ENCODE measurements around the gene SEC14L1.
"Not testable (repeated sequence)": the region's sequence is repeated elsewhere in the genome, so short reads cannot be mapped to it uniquely, and the experiment has no call there.

SEC14L1 gene

DNA sequence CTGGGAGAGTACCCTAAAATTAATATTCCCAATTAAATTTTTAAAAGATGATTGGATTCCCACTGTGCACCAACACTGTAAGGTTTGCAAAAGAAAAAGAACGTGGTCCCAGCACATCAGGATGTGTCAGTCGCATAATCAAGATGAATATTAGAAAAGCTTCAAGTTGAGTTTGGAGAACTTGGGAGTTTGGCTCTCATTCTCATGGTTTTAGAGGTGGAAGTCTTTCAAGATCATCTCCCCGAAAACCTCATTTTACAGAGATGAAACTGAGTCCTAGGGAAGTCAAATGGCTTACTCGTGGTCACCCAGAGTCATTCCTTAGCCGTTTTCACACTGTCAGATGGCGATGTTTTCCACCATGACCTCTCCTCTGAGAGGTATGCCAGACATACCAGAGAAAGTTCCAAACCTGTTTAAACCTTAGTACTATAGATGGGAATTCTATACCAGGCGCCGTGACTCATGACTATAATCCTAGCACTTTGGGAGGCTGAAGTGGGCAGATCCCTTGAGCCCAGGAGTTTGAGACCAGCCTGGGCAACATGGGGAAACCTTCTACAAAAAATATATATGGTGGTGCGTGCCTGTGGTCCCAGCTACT lies 1.2 kb downstream of the SEC14L1 start:
- DNase-seq (ENCODE audit: low read depth) = no peak

- no peak for DNase-seq (ENCODE audit: low read depth)
Measured at GRCh38 chr17:77142689-77143088, 1.9 kb downstream of the SEC14L1 start.

GRCh38 chr17:77143306-77143705 lies 2.5 kb downstream of the SEC14L1 start:
- DNase-seq (ENCODE audit: low read depth) = no peak

DNA sequence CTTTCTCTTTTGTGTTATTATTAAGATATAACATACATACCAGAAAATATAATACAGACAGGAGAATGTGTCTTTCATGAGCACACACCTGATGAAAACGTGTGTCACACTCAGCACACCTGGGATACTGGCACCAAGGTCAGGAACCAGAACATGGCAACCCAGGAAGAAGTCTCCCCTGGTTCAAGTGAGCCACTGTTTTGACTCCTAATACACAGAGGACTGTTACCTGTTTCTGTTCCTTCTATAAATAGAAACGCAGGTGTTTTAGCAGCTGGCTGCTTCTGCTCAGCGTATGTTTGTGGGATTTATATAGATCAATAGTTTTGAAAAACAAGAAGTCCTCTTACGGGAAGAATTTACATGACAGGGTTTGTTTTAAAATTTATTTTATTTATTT lies 3.5 kb downstream of the SEC14L1 start:
- DNase-seq (ENCODE audit: low read depth) = no peak

- DNase-seq (ENCODE audit: low read depth) = no peak
Measured at GRCh38 chr17:77145224-77145611, 4.4 kb downstream of the SEC14L1 start.

DNA sequence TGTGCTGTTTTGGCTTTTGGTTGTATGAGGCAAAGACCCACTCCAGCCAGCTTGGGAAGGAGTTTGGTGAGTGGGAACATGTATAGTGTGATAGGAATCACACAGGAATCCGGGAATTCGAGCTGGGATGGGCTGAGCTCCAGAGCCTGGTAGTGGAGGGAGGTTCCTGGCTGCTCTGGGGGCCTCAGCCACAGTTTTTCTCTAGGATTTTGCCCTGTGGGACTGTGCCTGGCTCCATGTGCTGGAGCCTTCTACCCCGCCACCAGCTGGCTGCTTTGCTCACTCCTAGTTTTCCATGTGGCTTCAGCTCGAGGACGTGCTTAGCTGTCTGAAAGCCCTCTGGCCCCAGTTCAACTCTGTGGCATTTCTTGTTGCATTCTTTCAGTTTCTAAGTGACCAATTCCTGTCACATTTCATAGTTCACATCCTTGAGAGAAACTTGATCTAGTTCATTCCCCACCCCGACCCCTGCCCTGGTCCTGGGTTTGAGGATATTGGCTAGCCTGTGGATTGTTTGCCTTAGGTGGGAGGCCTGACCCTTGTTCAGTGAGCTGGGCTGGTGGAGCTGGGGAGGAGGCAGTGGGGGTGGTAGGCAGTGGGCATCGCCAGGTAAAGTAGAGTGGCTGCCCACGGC lies 5.0 kb downstream of the SEC14L1 start:
- no peak for DNase-seq (ENCODE audit: low read depth)

DNA sequence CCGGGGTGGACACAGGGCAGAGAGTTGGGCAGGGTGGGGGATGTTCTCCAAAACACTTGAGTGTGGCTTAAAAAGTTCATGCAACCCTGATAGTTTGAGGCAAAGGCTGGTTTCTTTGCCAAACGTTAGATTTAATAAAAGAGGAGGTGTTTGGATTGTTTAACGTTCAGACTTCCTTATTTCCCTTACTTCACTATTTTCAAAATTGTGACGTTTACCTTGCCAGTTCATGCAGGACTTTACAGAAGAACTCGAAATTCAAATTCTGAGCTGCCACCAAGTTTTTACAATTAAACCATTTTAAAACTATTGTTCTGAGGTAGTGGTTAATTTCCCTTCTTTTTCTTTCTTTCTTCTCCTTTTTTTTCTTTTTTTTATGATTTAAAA lies 5.5 kb downstream of the SEC14L1 start:
- DNase-seq (ENCODE audit: low read depth) = no peak

DNA sequence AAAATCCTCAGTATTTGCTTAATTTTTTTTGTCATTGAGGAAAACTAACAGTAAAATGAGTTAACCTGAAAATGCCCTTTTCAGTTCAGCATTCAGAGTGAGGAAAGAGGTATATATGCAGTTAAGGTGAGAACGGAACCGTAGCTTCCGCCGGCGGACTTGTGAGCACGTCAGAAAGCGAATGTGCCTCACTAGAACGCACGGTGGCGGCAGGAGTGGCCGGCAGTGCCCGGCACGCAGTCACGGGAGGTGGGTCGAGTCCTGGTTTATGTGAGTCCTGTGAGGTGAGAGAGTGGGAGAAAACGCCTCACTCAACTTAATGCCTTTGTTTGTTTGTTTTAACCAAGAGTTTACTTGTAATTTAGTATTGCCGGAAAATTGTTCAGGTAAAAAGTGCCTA lies 6.1 kb downstream of the SEC14L1 start:
- no peak for DNase-seq (ENCODE audit: low read depth)

- DNase-seq (ENCODE audit: low read depth) = no peak
Measured at GRCh38 chr17:77147357-77147801, 6.6 kb downstream of the SEC14L1 start.

GRCh38 chr17:77148077-77148939 lies 7.5 kb downstream of the SEC14L1 start:
- DNase-seq (ENCODE audit: low read depth) = no peak

DNA sequence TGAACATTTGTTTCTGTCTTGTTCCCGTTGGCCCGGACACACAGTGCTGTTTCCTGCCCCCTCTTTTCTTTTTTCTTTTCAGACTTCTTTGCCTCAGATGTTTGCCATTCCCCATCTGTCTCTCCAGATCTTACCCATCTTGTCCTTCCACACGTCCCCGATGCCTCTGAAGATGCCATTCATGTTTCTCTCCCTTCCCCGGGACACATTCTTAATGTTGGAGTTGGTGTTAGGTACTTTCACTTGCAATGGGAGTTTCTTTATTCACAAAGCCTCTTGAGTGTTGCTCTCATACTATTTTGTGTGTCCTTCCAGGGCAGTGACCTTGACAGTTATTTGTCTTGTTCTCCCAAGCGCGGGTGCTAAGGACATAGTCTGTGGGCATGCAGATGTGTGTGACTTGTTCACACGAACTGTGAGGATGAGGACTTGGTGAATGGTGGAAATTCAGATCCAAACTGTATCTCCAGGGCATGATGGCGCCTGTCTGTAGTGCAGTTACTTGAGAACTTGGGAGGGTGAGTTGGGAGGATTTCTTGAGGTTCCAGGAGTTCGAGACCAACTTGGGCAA lies 8.3 kb downstream of the SEC14L1 start:
- DNase-seq (ENCODE audit: low read depth) = no peak

GRCh38 chr17:77150196-77150595 lies 9.4 kb downstream of the SEC14L1 start:
- DNase-seq (ENCODE audit: low read depth) = no peak

DNA sequence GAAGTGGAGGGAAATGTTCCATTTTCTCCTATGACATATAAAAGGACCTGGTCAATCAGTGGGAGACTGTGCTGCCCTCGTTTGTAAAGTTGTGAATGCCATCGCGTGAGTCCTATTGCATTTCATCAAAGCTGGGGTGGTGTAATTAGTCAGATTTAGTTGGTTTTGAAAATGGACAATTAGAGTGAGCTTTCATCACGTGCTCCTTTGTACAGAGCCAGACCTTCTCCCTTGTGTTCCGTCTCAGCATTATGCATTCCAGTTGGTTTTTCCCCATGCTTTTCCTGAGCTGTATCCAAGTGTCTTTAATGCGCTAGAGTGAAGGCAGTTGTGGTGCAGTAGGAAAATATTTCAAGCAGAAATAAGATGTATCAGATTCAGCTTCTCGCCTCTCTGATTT lies 10.4 kb downstream of the SEC14L1 start:
- DNase-seq (ENCODE audit: low read depth) = no peak

DNA sequence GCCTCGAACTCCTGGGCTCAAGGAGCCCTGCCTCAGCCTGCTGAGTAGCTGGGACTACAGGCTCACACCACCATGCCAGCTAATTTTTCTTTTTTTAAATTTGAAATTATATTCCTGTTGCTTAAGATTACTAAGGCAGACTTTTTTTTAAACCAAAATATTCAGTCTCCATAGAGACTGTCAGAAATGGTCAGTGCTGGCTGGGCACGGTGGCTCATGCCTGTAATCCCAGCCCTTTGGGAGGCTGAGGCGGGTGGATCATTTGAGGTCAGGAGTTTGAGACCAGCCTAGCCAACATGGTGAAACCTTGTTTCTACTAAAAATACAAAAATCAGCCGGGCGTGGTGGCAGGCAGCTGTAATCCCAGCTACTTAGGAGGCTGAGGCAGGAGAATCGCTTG lies 11.3 kb downstream of the SEC14L1 start:
- not testable (repeated sequence) for DNase-seq (ENCODE audit: low read depth)

- DNase-seq (ENCODE audit: low read depth) = no peak
Measured at GRCh38 chr17:77153472-77153871, 12.7 kb downstream of the SEC14L1 start.

GRCh38 chr17:77153999-77154586 lies 13.3 kb downstream of the SEC14L1 start:
- DNase-seq (ENCODE audit: low read depth) = no peak

- DNase-seq (ENCODE audit: low read depth) = no peak
Measured at GRCh38 chr17:77155125-77155524, 14.4 kb downstream of the SEC14L1 start.

- not testable (repeated sequence) for DNase-seq (ENCODE audit: low read depth)
Measured at GRCh38 chr17:77157766-77158165, 17.0 kb downstream of the SEC14L1 start.

GRCh38 chr17:77160091-77160874 lies 19.5 kb downstream of the SEC14L1 start:
- no peak for DNase-seq (ENCODE audit: low read depth)

- no peak for DNase-seq (ENCODE audit: low read depth)
Measured at GRCh38 chr17:77160875-77161530, 20.2 kb downstream of the SEC14L1 start.

GRCh38 chr17:77161953-77162352 lies 21.2 kb downstream of the SEC14L1 start:
- no peak for DNase-seq (ENCODE audit: low read depth)

Measured in activated T-helper 1 cell treated with Interleukin-2 at 50 U/mL for 16 hours (primary cell).